GM12801 (cell line): Measurements from ENCODE around the gene IKZF2.

Experiments used
- TF ChIP-seq, protein P1 (sequence below): IDR thresholded peaks from one replicate; pipeline ENCODE4 v1.5.1; 2011; ENCODE audit warnings: control low read depth; ENCODE audit not compliant: insufficient read length; ENCODE audit errors: extremely low read depth

IKZF2 gene

DNA sequence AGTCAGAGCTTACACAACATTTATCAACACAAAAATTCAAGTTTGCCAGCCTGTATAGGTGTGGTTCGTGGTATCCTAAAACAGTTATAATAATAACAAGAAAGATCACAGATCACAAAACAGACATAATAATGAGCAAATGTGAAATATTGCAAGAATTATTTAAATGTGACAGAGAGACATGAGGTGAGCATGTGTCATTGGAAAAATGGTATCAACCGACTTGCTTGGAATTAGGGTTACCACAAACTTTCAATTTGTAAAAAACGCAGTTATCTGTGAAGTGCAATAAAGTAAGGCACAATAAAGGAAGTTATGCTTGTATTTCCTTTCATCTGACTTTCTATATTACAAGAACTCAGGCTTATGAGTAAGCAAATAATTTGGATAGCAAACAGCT is 116.8 kb downstream of the IKZF2 start:
- TF ChIP-seq, protein P1, sequence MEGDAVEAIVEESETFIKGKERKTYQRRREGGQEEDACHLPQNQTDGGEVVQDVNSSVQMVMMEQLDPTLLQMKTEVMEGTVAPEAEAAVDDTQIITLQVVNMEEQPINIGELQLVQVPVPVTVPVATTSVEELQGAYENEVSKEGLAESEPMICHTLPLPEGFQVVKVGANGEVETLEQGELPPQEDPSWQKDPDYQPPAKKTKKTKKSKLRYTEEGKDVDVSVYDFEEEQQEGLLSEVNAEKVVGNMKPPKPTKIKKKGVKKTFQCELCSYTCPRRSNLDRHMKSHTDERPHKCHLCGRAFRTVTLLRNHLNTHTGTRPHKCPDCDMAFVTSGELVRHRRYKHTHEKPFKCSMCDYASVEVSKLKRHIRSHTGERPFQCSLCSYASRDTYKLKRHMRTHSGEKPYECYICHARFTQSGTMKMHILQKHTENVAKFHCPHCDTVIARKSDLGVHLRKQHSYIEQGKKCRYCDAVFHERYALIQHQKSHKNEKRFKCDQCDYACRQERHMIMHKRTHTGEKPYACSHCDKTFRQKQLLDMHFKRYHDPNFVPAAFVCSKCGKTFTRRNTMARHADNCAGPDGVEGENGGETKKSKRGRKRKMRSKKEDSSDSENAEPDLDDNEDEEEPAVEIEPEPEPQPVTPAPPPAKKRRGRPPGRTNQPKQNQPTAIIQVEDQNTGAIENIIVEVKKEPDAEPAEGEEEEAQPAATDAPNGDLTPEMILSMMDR, result no peak

- TF ChIP-seq, protein P1, result no peak
These were observed 118.8 kb downstream of the IKZF2 start for GRCh38 chr2:213032607-213033006.

DNA sequence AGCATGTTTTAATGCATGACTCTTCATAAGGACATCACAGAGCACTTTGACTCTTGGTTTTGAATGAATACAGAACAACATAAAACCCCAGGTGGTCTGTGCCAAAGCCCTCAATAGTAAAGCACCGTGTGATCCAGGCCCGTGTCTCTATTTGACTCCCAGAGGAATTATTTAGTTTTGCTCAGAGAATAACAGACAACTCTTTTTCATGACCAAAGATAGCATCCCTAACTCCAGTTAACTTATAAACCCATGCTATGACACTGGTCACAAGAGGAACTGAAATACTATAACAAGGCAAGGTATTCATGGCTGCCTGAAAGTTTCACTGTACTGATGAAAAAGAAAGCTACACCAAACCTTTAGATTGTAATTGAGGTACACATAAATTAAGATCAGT is 128.4 kb downstream of the IKZF2 start:
- TF ChIP-seq, protein P1, result no peak

- TF ChIP-seq, protein P1, result no peak
These were observed 129.2 kb downstream of the IKZF2 start for GRCh38 chr2:213021971-213022899.

DNA sequence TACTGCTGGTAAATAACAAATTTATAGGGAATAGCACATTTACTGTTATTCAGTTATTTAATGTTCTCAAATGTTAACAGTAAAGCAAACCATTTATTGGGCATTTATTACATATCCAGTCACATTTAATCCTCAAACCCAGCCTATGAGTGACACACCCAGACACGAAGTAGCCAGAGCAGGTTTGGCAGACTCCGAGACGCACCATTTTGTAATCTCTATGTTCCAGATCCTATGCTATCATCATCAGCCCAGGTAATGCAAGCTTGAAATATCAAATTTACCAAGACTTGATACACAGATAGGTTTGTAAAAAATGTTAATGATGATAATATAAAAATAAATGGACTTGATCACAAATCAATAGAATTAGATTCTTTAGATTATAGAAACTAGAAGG is 131.1 kb downstream of the IKZF2 start:
- TF ChIP-seq, protein P1, result no peak

- TF ChIP-seq, protein P1, result no peak
These were observed 132.0 kb downstream of the IKZF2 start for GRCh38 chr2:213019368-213019767.

GRCh38 chr2:213018340-213018901 is 133.0 kb downstream of the IKZF2 start:
- TF ChIP-seq, protein P1, result no peak
